ENCODE measurements around the gene SETBP1.

SETBP1 gene

GRCh38 chr18:44859263-44859662, 178.6 kb downstream of the SETBP1 start:
- no peak for DNase-seq (ENCODE audit: extremely low read depth in 1 of 2, low read depth in 1 of 2)

- no peak for DNase-seq (ENCODE audit: extremely low read depth in 1 of 2, low read depth in 1 of 2)
Observed at GRCh38 chr18:44859751-44860439, 179.2 kb downstream of the SETBP1 start.

- DNase-seq (ENCODE audit: extremely low read depth in 1 of 2, low read depth in 1 of 2): no peak
Observed at GRCh38 chr18:44862112-44862511, 181.4 kb downstream of the SETBP1 start.

GRCh38 chr18:44866103-44866502, 185.4 kb downstream of the SETBP1 start:
- DNase-seq (ENCODE audit: extremely low read depth in 1 of 2, low read depth in 1 of 2): no peak

GRCh38 chr18:44869533-44869932, 188.8 kb downstream of the SETBP1 start:
- DNase-seq (ENCODE audit: extremely low read depth in 1 of 2, low read depth in 1 of 2): no peak

- DNase-seq (ENCODE audit: extremely low read depth in 1 of 2, low read depth in 1 of 2): no peak
Observed at GRCh38 chr18:44870631-44871502, 190.2 kb downstream of the SETBP1 start.

- no peak for DNase-seq (ENCODE audit: extremely low read depth in 1 of 2, low read depth in 1 of 2)
Observed at GRCh38 chr18:44871771-44872170, 191.1 kb downstream of the SETBP1 start.

GRCh38 chr18:44876024-44876423, 195.3 kb downstream of the SETBP1 start:
- DNase-seq (ENCODE audit: extremely low read depth in 1 of 2, low read depth in 1 of 2): no peak

- no peak for DNase-seq (ENCODE audit: extremely low read depth in 1 of 2, low read depth in 1 of 2)
Observed at GRCh38 chr18:44876755-44877154, 196.1 kb downstream of the SETBP1 start.

- no peak for DNase-seq (ENCODE audit: extremely low read depth in 1 of 2, low read depth in 1 of 2)
Observed at GRCh38 chr18:44878335-44878734, 197.6 kb downstream of the SETBP1 start.

GRCh38 chr18:44880170-44880569, 199.5 kb downstream of the SETBP1 start:
- DNase-seq (ENCODE audit: extremely low read depth in 1 of 2, low read depth in 1 of 2): no peak

GRCh38 chr18:44881461-44882162, 200.9 kb downstream of the SETBP1 start:
- DNase-seq (ENCODE audit: extremely low read depth in 1 of 2, low read depth in 1 of 2): no peak

GRCh38 chr18:44882163-44882868, 201.6 kb downstream of the SETBP1 start:
- no peak for DNase-seq (ENCODE audit: extremely low read depth in 1 of 2, low read depth in 1 of 2)

GRCh38 chr18:44883671-44884070, 203.0 kb downstream of the SETBP1 start:
- no peak for DNase-seq (ENCODE audit: extremely low read depth in 1 of 2, low read depth in 1 of 2)

GRCh38 chr18:44884431-44884830, 203.7 kb downstream of the SETBP1 start:
- DNase-seq (ENCODE audit: extremely low read depth in 1 of 2, low read depth in 1 of 2): no peak

GRCh38 chr18:44885507-44885906, 204.8 kb downstream of the SETBP1 start:
- DNase-seq (ENCODE audit: extremely low read depth in 1 of 2, low read depth in 1 of 2): no peak

GRCh38 chr18:44887227-44887631, 206.5 kb downstream of the SETBP1 start:
- peak; percentile 23 to 55 for DNase-seq (ENCODE audit: extremely low read depth in 1 of 2, low read depth in 1 of 2)

- DNase-seq (ENCODE audit: extremely low read depth in 1 of 2, low read depth in 1 of 2): no peak
Observed at GRCh38 chr18:44889111-44889510, 208.4 kb downstream of the SETBP1 start.

- DNase-seq (ENCODE audit: extremely low read depth in 1 of 2, low read depth in 1 of 2): no peak
Observed at GRCh38 chr18:44893045-44893706, 212.5 kb downstream of the SETBP1 start.

GRCh38 chr18:44893966-44894365, 213.3 kb downstream of the SETBP1 start:
- DNase-seq (ENCODE audit: extremely low read depth in 1 of 2, low read depth in 1 of 2): no peak

All from stimulated activated CD8-positive, alpha-beta memory T cell treated with anti-CD3 and anti-CD28 coated beads, Interleukin-7, amount 100 ng/mL, for 48 hours (primary cell).